NCI-H146 (cell line): ENCODE results near the gene GLI3.

ENCODE experiments used
- DNase-seq: peaks from one replicate; lab custom pipeline; 2025; lab: John Stamatoyannopoulos, UW

GLI3 gene

GRCh38 chr7:41998041-41998440 is 239.0 kb downstream of the GLI3 start:
- no peak for DNase-seq

DNA sequence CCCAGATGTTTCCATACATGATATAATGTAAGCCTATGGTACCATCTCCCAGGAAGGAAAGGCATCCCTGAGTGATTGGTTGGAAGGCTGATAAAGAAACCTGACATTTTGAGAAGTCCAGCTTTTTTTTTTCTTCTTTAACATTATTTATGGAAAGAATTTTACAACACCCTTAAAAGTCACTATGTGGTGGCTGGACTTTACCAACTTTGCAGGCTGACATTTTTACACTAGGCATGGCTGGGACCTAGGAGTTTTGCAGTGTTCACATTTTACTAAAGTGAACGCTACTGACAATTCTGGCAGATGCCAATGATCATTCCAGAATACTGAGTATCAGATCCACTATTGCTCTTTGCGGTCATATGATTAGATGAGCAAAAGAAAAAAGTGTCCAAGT is 239.9 kb downstream of the GLI3 start:
- no peak for DNase-seq

DNA sequence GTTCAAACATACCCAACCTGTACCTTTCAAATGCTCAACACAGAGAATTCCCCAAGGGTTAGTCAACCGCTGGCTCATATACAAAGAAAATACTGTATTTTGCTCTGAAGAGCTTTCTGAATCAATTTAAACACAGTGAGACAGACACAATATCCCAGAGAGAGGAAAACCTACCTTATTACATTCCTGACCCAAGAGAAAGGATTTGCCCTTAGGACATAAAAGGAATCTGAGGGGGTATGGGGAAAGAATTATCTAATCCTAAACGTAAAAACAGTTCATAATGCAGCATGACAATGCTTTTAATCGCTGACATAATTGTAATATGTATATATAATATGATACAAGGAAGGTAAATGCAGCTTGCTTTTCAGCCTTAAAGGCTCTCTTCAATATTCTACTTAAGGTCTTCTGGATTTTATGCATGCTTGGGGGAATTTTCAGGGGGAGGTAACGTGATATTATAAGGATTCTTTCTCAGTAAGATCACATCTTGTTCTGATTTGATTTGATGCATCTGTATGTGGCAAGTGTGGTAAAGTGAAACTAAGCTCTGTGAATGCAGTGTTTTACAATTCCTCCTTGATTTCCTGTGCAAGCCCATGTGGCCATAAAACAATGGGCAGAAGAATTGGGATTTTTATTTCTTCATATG is 240.5 kb downstream of the GLI3 start:
- no peak for DNase-seq

GRCh38 chr7:41995632-41996271 is 241.3 kb downstream of the GLI3 start:
- DNase-seq: no peak

- DNase-seq: no peak
Observed at GRCh38 chr7:41994746-41995110, 242.3 kb downstream of the GLI3 start.

DNA sequence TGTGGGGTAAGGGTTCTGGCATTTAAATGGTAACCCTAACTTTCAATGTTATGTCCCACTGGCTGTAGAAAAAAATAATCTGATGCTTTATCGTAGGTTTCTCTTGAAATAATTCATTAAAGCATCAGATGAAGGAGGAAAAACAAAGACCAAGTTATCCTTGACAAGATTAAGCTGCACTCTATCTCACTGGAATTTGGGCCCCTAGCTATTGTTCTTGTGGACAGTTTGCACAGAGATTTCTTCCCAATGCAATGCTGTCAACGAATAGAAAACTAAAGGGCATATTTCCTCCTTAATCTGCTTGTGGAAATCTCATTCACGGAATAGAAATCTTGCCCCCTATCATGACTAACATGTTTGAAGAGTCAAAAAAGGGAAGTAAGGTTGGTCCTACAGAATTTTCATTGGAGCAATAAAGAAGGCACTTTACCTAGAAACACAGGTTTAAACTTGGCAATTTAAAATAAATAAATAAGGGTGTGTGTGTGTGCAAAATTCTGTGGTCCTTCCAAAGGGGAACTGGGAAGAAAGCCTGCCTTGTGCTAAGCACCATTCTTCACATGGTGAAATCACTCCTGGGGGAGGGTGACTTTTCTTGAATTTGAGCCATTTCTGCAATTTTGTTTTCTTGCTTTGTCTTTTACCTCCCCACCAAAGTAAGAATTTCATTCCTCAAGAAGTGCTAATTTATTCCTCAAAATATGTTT is 242.8 kb downstream of the GLI3 start:
- no peak for DNase-seq

DNA sequence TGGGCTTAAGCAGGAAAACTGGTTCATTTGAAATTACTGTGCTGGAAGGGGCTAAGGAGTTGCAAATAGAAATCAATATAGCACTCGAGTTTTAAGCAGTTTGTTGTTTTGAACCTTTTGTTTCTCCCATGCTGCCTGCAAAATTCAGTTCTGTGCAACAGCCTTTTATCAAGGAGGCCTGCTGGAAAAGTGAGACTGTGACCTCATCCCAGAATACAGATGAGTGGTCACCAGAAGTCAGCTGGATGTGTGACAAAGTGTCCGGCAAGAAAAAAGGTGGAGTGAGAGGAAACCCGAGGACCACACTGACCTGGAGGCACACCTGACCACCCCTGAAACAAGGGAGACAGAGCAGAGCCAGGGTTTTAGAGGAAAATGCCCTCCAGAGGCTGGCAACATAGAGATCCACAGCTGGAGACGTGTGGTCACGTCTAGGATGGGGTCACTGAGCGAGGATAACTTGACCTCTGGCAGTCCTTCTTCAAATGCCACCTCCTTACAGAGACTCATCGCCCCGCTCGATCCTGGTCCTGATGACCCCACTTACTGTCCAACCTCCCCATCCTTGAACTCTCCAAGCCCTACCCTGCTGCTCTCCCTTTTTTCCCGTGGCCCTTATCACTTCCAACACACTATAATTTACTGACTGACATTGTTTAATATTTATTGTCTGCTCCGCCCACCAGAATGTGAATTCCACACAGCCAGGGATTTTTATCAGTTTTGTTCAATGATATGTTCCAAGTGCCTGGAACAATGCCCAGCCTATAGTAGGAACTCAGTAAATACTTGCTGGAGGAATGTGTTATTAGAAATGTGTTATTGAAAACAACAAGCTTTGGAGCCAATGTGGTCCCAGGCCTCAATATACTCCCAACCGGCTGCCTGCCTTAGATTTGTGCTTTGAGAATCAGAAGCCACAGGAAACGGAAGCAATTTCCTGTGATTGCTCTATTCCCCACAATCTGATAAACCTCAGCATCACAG is 243.8 kb downstream of the GLI3 start:
- DNase-seq: no peak

DNA sequence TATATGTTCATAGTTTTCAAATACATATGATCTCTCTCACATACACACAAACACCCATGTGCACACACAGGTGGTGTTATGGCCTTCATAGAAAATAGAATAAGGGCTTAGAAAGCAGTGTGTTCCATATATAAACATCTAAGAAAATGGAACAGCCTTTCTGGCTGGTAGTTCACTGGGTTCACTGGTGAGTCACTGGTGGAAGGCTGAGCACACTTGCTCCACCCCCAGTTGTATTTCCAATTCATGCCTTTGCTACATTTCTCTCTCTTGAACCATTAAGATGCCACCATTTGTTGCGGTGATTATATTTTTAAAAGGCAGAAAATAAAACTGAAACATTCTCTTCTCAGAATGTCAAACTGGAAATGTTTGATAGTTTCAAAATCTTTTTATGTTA is 252.1 kb downstream of the GLI3 start:
- no peak for DNase-seq

DNA sequence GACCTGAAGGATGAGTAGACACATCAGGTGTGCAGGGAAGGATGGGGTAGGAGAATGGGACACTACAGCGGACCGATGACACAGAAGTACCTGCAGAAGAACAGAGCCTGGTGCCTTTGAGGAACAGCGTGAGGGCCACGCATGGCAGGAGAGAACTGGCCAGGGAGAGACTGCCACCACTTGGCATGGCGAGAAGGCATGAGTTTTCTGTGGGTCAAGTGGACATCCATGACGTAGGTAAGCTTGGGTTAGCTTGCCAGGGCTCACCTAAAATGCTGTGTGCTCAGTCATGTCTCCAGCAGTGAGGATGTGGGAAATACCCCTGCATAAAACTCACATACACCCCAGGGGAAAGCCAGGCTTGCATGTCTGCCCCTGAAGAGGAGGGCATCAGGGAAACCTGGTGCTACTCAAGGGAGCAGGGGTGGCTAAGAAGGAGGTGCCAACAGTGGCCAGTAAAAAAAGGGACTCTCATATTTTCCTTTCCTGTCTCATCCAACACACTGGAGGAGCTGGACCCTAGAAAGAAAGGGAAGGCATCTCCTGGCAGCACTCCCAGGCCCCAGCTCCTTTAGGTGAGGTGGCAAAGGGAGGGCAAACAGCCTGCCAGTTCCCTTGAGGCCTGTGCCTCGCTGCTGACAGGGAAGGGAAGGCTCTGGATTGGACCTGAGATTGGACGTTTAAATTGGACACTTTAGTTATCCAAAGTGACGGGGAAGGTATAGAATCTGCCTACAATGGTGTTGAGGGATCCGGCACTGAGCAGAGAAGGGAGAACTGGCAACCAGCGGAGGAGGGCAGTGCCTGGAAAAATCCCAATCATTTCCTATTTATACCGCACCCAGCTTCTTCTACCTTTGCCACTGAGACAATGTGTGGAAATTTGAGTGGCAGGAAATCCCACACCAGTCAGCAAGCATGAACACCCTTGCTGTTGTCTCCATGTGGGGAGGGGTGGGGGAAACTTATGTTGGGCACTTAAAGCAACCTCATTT is 255.7 kb downstream of the GLI3 start:
- DNase-seq: no peak

GRCh38 chr7:41979834-41980307 is 257.1 kb downstream of the GLI3 start:
- no peak for DNase-seq

GRCh38 chr7:41978858-41979257 is 258.2 kb downstream of the GLI3 start:
- no peak for DNase-seq

DNA sequence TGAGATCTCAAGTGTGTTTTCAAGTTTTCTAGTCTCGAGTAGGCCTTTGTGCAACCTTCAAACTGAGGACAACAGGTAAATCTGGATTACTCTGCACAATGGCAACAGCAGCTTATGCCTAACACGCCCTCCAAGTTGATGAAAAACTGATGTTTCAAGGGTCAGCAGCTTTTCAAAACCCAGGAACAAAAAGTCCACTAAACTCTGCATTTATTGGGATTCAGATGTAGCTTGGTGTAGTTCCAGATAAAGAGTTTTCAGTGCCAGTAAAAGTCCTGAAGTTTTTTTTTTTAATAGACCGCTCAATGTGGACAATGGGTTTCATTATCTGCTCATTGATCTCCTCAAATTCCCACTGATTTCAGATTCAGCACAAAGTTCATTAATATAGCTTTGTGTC is 259.3 kb downstream of the GLI3 start:
- DNase-seq: no peak

GRCh38 chr7:41977151-41977651 is 259.8 kb downstream of the GLI3 start:
- DNase-seq: no peak

DNA sequence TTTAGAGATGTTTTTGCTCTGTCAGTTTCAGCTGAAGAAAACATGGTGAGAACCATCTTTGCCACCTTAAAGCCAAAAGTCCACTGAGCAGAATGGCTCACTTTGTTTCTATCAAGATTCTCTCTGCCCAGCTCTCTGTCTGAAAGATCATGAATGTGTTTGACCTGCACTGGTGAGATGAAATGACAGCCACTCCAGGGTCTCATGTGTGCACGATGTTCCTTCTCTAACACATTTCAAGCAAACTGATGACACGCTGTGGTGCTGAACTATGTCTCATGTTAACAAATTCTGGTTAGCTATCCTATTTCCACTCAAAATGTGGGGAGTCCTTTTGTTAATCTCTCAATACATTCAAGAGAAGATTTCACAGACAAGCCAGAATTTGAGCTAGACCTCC is 260.6 kb downstream of the GLI3 start:
- DNase-seq: no peak

DNA sequence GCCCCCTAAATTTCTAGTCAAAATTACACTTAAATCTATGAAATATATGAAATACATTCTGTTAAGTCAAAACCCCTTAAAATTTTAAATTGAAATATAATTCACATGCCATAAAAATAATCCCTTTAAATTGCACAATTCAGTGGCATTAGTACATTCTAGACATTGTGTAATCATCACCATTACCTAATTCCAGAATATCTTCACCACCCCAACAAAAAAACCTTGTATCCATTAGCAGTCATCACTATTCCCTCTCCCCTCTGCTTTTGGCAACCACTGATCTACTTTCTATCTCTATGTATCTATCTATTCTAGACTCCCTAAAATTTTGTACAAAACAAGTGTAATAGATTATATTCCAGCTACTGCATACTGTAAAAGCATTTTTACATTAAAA is 261.2 kb downstream of the GLI3 start:
- DNase-seq: no peak

- DNase-seq: no peak
Observed at GRCh38 chr7:41974870-41975557, 262.0 kb downstream of the GLI3 start.

GRCh38 chr7:41973202-41973730 is 263.7 kb downstream of the GLI3 start:
- DNase-seq: no peak

GRCh38 chr7:41972776-41973175 is 264.2 kb downstream of the GLI3 start:
- no peak for DNase-seq

DNA sequence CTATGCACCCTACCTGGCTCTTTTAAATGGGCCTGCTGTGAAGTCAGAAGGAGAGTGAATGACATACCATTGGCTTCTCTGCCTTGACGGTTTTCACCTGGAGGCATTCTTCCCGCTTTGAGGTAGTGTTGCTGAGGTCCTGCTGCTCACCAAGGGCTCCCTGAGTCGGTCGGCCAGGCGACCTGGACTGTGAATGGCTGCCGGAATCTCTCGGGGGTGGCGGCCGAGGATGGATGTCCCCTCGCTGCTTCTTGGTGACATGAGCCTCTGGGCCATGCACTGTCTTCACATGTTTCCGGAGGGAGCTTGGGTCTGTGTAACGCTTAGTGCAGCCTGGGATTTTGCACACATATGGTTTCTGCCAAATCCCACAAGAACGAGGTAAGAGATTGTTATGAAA is 264.7 kb downstream of the GLI3 start:
- no peak for DNase-seq
